Stimulated activated CD8-positive, alpha-beta memory T cell treated with anti-CD3 and anti-CD28 coated beads, Interleukin-15, amount 100 ng/mL, for 4 hours (primary cell): ENCODE data around the gene ZNF292.
"Not testable (repeated sequence)": the region's sequence is repeated elsewhere in the genome, so short reads cannot be mapped to it uniquely, and the experiment has no call there.

Experiments used
- DNase-seq, 2 donors: peaks; one replicate each; pipeline ENCODE4 v3.0.0-alpha.2; 2020; ENCODE audit warnings: low read depth in 2 of 2

The ZNF292 gene

GRCh38 chr6:87154993-87155841 lies at the start of gene ZNF292:
TSS of gene ZNF292 (plus strand) at chr6:87155565. CDS start at chr6:87155592, 27 bp downstream.
- DNase-seq: peak; percentile 89 to 90

DNA sequence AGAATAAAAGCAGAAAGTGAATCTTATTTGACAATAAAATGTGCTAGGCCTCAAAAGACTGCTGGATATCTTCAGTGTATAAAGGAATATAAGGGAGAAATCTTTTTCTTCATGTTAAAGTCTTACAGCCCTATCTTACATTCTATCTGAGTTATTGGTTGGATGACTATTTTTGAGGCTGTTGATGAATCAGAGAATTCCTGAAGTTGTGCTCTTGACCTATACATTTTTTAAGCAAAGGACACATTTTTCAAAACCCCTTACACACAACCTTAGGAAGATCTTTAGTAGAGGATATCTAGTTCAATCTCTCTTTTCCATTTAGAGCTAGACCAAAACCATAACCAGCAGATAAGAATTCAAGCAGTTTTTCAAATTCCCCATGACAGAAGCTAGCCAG lies 49.5 kb upstream of the ZNF292 start:
- DNase-seq: no peak

DNA sequence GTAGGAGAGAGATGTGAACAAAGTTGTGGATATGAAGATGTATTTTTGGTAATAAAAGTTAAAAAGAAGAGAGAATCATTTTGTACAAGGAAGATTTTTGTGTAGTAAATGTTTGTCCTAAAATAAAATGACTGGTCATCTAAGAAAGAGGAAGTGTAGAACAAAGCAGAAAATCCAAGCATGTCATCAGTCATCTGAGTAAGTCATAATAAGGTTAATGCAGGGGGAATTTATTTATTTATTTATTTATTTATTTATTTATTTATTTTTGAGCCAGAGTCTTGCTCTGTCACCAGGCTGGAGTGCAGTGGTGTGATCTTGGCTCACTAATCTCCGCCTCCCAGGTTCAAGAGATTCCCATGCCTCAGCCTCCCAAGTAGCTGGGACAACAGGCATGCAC lies 44.7 kb upstream of the ZNF292 start:
- no peak for DNase-seq

GRCh38 chr6:87115402-87116135 lies 39.8 kb upstream of the ZNF292 start:
- no peak for DNase-seq

DNA sequence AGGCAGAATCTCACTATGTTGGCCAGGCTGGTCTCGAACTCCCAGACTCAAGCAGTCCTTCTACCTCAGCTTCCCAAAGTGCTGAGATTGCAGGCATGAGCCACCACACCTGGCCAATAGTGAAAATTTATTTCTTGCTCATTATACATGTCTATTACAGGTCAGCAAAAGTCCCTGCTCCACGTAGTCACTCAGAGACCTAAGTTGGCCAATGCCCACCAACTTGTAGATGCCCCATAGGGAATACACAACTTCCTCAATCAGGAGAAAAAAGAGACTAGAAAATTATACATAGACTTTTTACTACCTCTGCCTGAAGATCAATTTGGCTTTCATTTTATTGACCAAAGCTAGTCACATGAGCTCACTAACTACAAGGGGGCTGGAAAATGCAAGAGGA lies 38.4 kb upstream of the ZNF292 start:
- DNase-seq: no peak

GRCh38 chr6:87118054-87118453 lies 37.3 kb upstream of the ZNF292 start:
- DNase-seq: no peak

DNA sequence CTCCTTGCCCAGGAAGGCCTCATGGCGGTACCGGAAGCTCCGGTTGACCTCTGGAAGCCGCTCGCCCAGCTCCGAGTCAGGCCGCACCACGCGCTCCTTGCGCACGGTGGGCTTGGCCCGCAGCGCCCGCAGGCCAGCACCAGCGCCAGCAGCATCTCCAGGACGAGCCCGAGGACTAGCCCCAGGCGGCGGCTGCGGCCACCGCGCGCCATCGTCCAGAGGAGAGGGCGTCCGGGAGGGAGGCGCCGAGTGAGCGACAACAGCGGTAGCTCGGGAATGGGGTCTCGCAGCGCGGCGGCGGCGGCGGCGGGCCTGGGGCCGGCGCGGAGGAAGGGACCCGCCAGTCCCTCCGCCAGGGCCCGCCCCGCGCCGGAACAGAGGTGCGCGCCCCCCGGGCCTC lies 32.9 kb upstream of the ZNF292 start:
- DNase-seq: no peak

DNA sequence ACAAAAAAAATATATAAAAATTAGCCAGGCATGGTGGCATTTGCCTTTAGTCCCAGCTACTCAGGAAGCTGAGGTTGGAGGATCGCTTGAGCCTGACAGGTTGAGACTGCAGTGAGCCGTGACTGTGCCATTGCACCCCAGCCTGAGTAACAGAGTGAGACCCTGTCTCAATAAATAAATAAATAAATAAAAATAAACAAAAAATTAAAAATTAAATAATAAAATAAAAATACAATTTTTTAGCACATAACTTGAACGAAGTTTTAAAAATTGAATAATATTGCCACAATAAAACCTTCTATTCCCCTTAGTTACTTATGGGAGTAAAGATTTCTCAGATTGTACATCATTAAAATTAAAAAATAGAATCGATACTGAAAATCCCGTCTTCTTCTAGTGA lies 31.3 kb upstream of the ZNF292 start:
- DNase-seq: no peak

- no peak for DNase-seq
Measured at GRCh38 chr6:87126501-87126900, 28.9 kb upstream of the ZNF292 start.

DNA sequence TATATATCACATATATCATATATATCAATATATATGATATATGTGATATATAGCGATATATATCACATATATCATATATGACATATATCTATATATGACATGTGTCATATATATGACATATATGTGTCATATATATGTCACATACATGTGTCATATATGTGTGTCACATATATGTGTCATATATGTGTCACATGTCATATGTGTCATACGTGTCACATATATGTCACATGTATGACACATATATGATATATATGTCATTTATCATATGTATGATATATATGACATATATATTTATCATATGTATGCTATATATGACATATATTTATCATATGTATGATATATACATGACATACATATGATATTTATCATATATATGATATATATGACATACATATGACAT lies 27.6 kb upstream of the ZNF292 start:
- no peak for DNase-seq

- no peak for DNase-seq
Measured at GRCh38 chr6:87136963-87137362, 18.4 kb upstream of the ZNF292 start.

DNA sequence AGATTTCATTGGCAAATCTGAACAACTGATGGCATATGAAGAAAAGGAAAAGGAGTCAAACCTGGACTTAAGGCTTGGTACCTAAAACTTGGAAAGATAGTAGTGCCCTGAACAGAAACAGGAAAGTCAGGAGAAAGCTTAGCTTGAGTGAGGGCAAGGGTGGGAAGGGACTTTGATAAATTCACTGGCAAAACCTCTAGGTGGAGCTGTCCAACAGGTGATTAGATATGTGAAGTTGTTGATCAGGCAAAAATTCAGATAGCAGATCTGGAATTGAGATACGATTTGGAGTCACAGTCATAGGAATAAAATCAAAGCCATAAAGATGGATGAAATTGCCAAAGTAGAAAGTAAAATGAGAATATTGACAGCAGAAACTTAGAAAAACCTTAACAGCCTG lies 16.1 kb upstream of the ZNF292 start:
- no peak for DNase-seq

DNA sequence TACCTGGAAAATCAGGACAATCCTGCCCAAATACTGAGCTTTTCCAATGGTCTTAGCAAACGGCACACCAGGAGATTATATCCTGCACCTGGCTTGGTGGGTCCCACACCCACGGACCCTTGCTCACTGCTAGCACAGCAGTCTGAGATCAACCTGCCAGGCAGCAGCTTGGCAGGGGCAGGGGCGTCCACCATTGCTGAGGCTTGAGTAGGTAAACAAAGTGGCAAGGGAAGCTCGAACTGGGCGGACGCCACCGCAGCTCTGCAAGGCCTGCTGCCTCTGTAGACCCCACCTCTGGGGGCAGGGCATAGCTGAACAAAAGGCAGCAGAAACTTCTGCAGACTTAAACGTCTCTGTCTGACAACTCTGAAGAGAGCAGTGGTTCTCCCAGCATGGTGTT lies 15.4 kb upstream of the ZNF292 start:
- not testable (repeated sequence) for DNase-seq

DNA sequence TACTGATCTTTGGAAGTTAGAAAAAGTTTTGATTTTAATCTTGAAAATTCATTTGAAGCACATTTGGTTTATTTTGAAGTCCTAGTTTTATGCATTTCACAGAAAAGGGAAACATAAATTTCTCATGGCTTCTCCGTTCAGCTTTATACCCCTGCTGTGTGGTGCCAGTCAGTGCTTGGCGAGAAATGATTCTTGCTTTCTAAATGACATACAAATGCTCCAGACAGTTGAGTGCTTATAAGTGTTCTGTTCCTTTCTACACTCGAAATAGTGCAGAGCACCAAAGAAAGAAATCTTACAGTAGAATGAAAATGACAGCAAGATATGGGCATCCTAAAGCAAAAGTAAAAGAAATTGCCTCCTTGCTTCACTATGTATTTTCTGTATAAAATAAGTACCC lies 9.0 kb upstream of the ZNF292 start:
- DNase-seq: no peak

- DNase-seq: no peak
Measured at GRCh38 chr6:87150406-87150805, 5.0 kb upstream of the ZNF292 start.

- no peak for DNase-seq
Measured at GRCh38 chr6:87151471-87151780, 3.9 kb upstream of the ZNF292 start.

DNA sequence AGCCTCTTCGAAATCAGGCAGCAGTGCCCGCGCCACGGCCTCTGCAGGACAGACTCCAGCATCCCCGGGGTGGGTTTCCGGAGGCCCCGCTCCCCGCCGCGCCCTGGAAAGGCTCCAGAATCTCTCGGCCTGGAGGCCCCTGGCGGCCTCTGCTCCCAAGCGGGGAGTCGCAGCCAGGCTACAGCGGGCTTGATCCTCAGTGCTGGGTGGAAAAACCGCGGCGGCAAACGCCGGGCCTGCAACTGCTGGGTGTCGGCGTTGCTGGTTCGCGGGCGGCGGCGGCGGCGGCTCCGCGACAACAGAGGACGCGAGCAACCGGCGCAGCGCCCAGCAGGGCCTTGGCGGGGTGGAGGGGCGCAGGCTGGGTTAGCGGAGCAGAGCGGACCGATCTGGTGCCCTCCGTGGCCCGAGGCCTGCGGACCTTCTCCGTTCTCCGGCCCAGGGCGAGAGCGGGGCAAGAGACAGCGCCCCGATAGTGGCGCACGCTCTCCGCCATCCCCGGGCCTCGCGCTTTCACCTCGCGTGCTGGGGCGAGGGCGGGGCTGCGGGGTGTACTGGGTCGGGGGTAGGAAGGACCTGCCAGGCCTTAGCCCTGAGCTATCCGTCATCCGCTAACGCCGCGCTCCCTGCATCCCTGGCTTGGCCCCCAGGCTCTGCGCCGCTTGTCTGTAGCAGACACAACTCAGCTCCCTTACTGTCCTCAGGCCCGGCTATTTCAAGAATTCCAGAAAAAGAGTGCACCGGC lies 3.4 kb upstream of the ZNF292 start:
- peak; percentile 56 to 57 for DNase-seq

DNA sequence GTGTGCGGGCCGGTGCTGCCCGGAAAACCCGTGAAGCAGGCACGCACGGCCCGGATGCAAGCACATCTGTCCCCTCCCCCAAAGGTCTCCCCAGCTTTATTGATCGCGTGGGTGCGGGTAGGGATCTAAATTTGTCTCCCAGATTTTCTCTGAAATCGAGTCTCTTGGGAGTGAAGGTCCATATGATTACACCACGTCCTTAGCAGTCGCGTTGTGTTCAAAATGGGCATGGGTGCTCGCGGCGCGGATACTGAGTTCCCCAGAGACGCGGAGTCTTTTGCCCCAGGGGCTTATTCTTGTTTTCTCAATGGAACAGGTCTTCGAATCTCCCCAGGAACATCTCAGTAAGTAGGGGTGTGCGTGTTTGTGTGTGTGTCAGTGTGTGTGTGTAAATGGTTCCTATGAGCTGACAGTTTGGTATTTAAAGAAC lies 2.8 kb upstream of the ZNF292 start:
- DNase-seq: no peak

DNA sequence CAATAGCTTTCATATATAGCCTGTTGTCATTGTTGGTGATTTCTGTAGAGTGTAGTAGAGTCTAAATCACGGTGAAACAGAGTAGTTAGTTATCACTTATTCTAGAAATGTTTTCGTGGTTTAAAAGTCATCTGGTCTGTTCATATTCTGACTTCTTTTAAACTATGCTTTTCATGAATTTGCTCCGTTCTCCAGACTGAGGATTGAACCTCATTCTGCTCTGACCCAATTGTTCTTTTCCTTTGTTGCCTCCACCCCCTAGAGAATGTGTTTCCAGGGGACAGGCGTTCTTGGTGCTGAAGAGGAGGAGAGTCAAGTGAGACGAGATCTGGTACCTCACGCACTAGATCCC lies 748 bp upstream of the ZNF292 start:
- no peak for DNase-seq

GRCh38 chr6:87155842-87156815 lies 764 bp downstream of the ZNF292 start:
- peak in 1 of 2 donors; percentile 17 for DNase-seq

- not testable (repeated sequence) for DNase-seq
Measured at GRCh38 chr6:87157596-87157995, 2.2 kb downstream of the ZNF292 start.
